Calu3 (cell line): ENCODE data around the gene BCKDHA. TPM values are rescaled to one million over a fixed set of nuclear protein-coding genes. Genes with fewer than 3 reads are reported as not detected.

Source experiments
- BruUV-seq: library from RNA; stranded (reverse); fragments of 400-500 nt; replicated peaks from 2 replicates; lab custom pipeline; 2021; lab: Mats Ljungman, UMichigan
- CTCF ChIA-PET: fragments of 300-600 bp; sonication (Branson Sonifier 250); formaldehyde crosslinking; loops from one replicate; lab custom pipeline; 2022; ENCODE audit warnings: antibody characterized with exemption; lab: Charles Lee
- DNase-seq: peaks from one replicate; pipeline ENCODE4 v3.0.0; 2022
- H3K27ac Mint-ChIP-seq: one replicate; pipeline ENCODE4 v1.8.0; 2022; ENCODE audit warnings: mixed read lengths; ENCODE audit not compliant: unreplicated experiment
- H3K27me3 Mint-ChIP-seq: one replicate; pipeline ENCODE4 v1.8.0; 2022; ENCODE audit warnings: mixed read lengths; ENCODE audit not compliant: unreplicated experiment
- H3K36me3 Mint-ChIP-seq: one replicate; pipeline ENCODE4 v1.8.0; 2022; ENCODE audit warnings: mild to moderate bottlenecking, moderate library complexity, mixed read lengths; ENCODE audit not compliant: insufficient read depth, unreplicated experiment
- H3K4me1 Mint-ChIP-seq: one replicate; pipeline ENCODE4 v1.8.0; 2022; ENCODE audit warnings: mild to moderate bottlenecking, low read depth, mixed read lengths; ENCODE audit not compliant: unreplicated experiment
- H3K4me3 Mint-ChIP-seq: one replicate; pipeline ENCODE4 v1.8.0; 2022; ENCODE audit warnings: mild to moderate bottlenecking, low read depth, moderate library complexity, mixed read lengths; ENCODE audit not compliant: unreplicated experiment
- H3K9me3 Mint-ChIP-seq: one replicate; pipeline ENCODE4 v1.8.0; 2022; ENCODE audit warnings: low read depth, mixed read lengths; ENCODE audit not compliant: unreplicated experiment
- intact Hi-C: fragments of 100-400 bp; cut with micrococcal nuclease; formaldehyde crosslinking; loops from one replicate; pipeline ENCODE4 v1.10.0; 2022; ENCODE audit not compliant: unreplicated experiment
- total RNA-seq: library from RNA; stranded (reverse); gene quantifications from 2 replicates; pipeline ENCODE4 v1.2.3, GENCODE V29; 2022
- TF ChIP-seq, protein P1 (sequence below): fragments of 200-600 bp; IDR thresholded peaks from one replicate; pipeline ENCODE4 v1.8.0; 2022; ENCODE audit warnings: antibody characterized with exemption; ENCODE audit not compliant: unreplicated experiment

The BCKDHA gene
- total RNA-seq, 1 experiment from 2014 or later = 19.8 TPM

DNA sequence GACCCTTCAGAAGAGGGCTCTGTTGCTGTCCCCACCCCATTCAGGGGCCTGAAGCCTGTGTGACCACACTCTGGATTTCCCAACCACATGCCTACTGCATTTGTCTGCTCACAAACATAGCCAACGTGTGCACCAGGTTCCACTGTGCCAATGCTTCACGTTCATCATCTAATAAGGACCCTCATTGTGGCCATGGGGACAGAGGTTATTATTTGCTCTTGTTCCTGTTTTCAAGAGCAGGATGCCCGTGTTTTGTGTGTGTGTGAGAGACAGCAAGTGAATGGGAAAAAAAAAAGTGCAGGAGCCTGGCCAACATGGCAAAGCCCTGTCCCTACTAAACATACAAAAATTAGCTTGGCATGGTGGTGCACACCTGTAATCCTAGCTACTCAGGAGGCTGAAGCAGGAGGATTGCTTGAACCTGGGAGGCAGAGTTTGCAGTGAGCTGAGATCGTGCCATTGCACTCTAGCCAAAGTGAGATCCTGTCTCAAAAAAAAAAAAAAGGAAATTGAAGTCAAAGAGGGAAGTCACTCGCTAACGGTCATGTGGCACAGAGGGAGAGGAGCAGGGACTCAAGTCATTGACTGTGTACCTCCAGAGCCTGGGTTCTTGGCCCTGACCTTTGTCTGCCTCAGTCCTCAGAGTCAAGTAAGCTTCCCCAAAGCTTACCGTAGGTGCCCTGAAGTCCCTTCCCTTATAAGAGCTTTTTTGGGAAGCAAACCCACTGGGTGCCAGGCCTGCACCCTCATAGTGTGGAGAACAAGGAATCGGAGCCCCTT is 22.7 kb downstream of the BCKDHA start:
- BruUV-seq = no TSS peak
- H3K27me3 Mint-ChIP-seq = no peaks in the 10 kb centered on the region
- no peak overlapping the region for H3K4me3 Mint-ChIP-seq
- H3K4me1 Mint-ChIP-seq = no peaks in the 10 kb centered on the region
- no peak for DNase-seq
- TF ChIP-seq, protein P1, sequence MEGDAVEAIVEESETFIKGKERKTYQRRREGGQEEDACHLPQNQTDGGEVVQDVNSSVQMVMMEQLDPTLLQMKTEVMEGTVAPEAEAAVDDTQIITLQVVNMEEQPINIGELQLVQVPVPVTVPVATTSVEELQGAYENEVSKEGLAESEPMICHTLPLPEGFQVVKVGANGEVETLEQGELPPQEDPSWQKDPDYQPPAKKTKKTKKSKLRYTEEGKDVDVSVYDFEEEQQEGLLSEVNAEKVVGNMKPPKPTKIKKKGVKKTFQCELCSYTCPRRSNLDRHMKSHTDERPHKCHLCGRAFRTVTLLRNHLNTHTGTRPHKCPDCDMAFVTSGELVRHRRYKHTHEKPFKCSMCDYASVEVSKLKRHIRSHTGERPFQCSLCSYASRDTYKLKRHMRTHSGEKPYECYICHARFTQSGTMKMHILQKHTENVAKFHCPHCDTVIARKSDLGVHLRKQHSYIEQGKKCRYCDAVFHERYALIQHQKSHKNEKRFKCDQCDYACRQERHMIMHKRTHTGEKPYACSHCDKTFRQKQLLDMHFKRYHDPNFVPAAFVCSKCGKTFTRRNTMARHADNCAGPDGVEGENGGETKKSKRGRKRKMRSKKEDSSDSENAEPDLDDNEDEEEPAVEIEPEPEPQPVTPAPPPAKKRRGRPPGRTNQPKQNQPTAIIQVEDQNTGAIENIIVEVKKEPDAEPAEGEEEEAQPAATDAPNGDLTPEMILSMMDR = no peak
- intact Hi-C loops = no loop called here
- no peak overlapping the region for H3K27ac Mint-ChIP-seq
- CTCF ChIA-PET = interaction anchor here (0.6 to 0.7 kb wide), 2 partner anchors 229 to 687 kb away, joined by 4 read pairs; no protein-coding TSS in a partner anchor
- peaks cover 35% of the 10 kb centered on the region for H3K36me3 Mint-ChIP-seq
- no peaks in the 10 kb centered on the region for H3K9me3 Mint-ChIP-seq

DNA sequence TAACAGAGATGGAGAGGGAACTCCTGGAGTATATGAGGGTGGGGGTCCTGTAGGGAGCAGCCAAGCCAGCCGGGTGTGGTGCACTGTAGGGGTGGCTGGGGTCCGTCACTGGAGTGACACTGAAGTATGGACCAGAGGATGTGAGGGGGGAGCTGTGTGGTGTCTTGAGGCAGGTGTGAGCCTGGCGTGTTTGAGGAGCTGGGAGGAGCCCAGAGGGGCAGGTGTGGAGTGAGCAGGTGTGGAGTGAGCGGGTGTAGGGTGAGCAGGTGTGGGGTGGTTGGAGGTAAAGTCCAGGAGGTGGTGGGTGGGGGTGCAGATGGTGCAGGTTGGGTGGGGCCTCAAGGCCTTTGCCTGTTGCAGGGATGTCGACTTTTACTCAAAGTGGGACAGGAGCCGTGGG is 23.7 kb downstream of the BCKDHA start:
- Mint-ChIP-seq H3K4me1 (no peaks in the 10 kb centered on the region), H3K4me3 (no peak overlapping the region), H3K9me3 (no peaks in the 10 kb centered on the region), H3K27ac (no peak overlapping the region), H3K36me3 (peaks cover 38% of the 10 kb centered on the region), H3K27me3 (no peaks in the 10 kb centered on the region)
- BruUV-seq = no TSS peak
- no peak for DNase-seq
- CTCF ChIA-PET = no interaction called here
- TF ChIP-seq, protein P1 = no peak
- intact Hi-C loops = no loop called here

DNA sequence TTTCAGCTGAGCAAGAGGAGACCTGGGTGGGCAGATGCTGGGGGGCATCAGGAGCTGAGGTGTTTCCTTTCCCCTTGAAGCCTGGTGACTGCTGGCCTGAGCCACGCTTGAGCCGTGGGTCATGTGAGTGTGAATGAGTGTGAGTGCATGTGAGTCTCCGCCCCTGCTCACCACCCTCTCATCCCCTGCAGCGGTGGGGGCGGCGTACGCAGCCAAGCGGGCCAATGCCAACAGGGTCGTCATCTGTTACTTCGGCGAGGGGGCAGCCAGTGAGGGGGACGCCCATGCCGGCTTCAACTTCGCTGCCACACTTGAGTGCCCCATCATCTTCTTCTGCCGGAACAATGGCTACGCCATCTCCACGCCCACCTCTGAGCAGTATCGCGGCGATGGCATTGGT is 24.4 kb downstream of the BCKDHA start:
- H3K4me3 Mint-ChIP-seq = no peak overlapping the region
- H3K36me3 Mint-ChIP-seq = peaks cover 43% of the 10 kb centered on the region
- peaks cover 5% of the 10 kb centered on the region for H3K4me1 Mint-ChIP-seq
- TF ChIP-seq, protein P1 = no peak
- intact Hi-C loops = no loop called here
- H3K27ac Mint-ChIP-seq = no peak overlapping the region
- CTCF ChIA-PET = no interaction called here
- no peak for DNase-seq
- H3K9me3 Mint-ChIP-seq = no peaks in the 10 kb centered on the region
- BruUV-seq = no TSS peak
- H3K27me3 Mint-ChIP-seq = no peaks in the 10 kb centered on the region

DNA sequence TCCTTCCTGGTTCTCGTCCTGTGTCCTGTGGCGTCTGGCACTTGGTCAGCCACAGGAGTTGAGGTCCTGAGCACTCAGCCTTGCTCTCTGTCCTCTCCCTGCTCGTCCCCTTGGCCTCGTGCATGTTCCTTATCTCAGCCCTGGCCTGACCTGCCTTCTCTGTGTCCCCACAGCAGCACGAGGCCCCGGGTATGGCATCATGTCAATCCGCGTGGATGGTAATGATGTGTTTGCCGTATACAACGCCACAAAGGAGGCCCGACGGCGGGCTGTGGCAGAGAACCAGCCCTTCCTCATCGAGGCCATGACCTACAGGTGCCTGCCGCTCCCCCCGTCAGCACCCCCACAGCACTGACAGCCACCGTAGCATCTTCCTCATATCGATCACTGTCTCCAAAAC is 24.8 kb downstream of the BCKDHA start:
- TF ChIP-seq, protein P1 = no peak
- no peak overlapping the region for H3K4me3 Mint-ChIP-seq
- no peaks in the 10 kb centered on the region for H3K27me3 Mint-ChIP-seq
- H3K4me1 Mint-ChIP-seq = peaks cover 10% of the 10 kb centered on the region
- H3K27ac Mint-ChIP-seq = no peak overlapping the region
- no peak for DNase-seq
- CTCF ChIA-PET = no interaction called here
- H3K9me3 Mint-ChIP-seq = no peaks in the 10 kb centered on the region
- intact Hi-C loops = no loop called here
- no TSS peak for BruUV-seq
- H3K36me3 Mint-ChIP-seq = peaks cover 47% of the 10 kb centered on the region
